GM21360 (cell line): ENCODE results near the gene DCTPP1.
A peak's percentile ranks its signal among the peaks of the same experiment; 100 is the strongest.

Experiments
- ATAC-seq: cut with Tn5 transposase; IDR thresholded peaks from one replicate; pipeline ENCODE4 v1.9.1; 2021; ENCODE audit warnings: mild to moderate bottlenecking, moderate library complexity; ENCODE audit not compliant: unreplicated experiment

DCTPP1 gene

GRCh38 chr16:30447512-30448226 is 17.8 kb upstream of the DCTPP1 start:
- no peak for ATAC-seq

DNA sequence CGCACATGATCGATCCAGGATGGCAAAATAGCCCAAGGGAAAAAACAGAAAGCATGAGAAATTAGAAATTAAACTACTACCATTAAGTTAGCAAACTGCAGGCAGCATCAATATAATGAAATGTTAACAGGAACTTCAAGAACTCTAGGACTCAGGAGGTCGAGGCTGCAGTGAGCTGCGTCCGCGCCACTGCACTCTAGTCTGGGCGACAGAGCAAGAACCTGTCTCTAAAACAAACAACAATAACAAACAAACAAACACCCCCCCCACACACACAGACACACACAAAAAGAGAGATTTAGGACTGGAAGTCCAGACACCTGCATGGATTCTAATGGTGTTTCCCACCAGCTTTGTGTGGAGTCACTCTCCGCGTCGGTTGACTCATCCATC is 16.4 kb upstream of the DCTPP1 start:
- ATAC-seq, result no peak

- peak; percentile 81 for ATAC-seq
These were observed 15.8 kb upstream of the DCTPP1 start, which contains the start of gene SEPHS2 for GRCh38 chr16:30445408-30446202. Gene SEPHS2, minus strand, starts transcription at chr16:30445874. Its CDS starts 147 bp downstream, at chr16:30445727.

GRCh38 chr16:30445149-30445407 is 15.2 kb upstream of the DCTPP1 start:
- ATAC-seq, result no peak

GRCh38 chr16:30444231-30445148 is 14.7 kb upstream of the DCTPP1 start:
- ATAC-seq, result no peak

DNA sequence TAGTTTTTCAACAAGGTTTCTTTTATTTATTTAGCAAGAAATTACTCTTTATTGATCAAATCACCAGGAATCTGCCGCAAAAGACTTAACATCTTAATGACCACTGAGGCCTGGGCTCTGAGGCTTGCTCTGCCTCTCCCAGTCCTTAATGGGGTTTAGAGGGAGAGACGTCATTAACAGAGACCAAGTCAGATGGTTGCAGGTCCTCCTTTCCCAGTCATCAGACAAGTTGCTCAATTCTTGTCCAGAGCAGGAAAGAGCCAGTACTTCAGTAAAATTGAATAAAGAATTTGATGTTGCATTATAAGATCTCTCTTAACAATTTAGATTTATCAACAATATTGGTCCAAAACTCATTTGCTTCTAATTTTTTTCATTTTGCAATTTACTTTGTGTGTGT is 13.8 kb upstream of the DCTPP1 start:
- no peak for ATAC-seq

GRCh38 chr16:30439720-30440348 is 10.0 kb upstream of the DCTPP1 start:
- no peak for ATAC-seq

DNA sequence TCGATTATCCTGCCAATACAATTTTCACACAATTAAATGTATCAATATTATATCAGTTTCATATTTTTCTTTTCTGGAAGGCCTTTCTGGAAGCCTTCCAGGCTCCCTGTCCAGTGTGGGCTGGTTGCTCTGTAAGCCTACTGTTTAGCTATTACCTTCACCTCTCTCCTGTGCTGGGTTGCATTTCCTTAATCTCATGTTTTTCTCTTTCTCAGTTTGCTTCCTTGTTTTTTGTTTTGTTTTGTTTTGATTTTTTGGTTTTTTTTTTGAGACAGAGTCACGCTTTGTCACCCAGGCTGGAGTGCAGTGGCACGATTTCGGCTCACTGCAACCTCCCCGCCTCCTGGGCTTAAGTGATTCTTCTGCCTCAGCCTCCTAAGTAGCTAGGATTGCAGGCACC is 9.0 kb upstream of the DCTPP1 start:
- ATAC-seq, result no peak

DNA sequence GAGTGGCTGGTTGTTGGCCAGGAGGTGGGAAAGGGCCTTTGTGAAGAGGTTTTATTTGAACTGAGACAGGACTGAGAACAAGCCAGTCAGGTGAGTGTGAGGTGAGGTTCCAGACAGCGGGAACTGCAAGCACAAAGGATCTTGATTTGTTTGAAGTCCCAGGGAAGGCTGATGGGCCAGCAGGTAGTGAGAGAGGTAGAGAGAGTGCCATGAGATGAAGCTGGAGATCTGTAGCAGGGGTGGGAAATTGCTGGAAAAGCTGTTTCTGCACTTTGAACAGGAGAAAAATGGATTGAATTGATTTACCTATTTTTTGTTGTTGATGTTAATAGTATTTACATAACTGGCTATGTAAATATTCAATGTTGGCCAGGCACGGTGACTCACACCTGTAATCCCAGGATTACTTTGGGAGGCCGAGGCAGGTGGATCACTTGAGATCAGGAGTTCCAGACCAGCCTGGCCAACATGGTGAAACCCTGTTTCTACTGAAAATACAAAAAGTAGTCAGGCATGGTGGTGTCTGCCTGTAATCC is 7.7 kb upstream of the DCTPP1 start:
- no peak for ATAC-seq

- ATAC-seq, result no peak
These were observed 5.0 kb upstream of the DCTPP1 start for GRCh38 chr16:30434852-30435251.

GRCh38 chr16:30430428-30430970 is 669 bp upstream of the DCTPP1 start:
- ATAC-seq, result peak; percentile 5

DNA sequence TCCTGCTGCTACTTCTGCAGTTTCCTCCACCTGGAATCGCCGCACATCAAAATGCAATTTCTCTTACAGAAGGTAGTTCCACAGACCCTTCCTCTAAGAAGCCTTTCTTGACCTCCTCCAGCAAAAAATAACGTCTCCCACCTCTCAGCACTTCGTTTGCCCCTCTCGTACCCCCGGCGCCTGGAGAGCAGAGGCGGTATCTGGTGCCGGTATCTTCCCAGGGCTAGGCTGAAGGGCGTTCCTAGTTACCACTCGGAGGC is 482 bp downstream of the DCTPP1 start:
- no peak for ATAC-seq

DNA sequence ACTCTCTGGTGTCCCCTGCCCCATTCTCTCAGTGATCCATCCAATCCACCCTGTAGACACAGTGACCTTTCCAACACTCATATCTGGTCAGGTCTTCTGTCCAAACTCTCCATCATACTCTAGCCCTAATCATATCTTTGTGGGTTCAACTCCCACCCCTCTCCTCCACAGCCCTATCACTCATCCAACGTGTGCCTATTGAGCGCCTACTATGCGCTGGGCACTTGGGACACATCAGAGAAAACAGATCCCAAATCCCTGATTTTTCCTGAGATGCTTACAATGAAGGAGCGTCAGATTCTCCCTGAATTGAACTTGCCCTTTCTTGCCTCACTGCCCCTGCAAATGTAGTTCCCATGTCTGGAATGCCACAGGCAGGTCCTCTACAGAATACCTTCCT is 1.8 kb downstream of the DCTPP1 start:
- no peak for ATAC-seq

DNA sequence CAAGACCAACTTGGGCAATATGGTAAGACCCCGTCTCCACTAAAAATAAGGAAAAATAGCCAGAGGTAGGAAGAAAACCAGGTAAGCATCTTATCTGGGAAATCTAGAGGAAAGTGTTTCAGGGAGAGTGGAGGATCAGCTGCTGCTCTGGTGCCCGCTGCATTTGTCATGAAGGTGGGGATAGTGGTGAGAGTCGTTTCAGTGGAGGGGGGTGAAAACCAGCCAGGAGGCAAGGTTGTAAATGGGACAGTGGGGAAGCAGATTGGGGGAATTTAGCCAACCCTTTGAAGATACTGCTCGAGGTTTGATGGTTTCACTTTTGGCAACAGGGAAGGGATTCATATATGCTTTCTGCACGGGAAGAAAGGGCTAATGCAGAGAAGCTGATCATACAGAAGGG is 8.8 kb downstream of the DCTPP1 start:
- ATAC-seq, result no peak

GRCh38 chr16:30418350-30419181 is 11.3 kb downstream of the DCTPP1 start:
- ATAC-seq, result no peak

GRCh38 chr16:30417529-30418349 is 12.1 kb downstream of the DCTPP1 start:
- peak; percentile 80 for ATAC-seq

DNA sequence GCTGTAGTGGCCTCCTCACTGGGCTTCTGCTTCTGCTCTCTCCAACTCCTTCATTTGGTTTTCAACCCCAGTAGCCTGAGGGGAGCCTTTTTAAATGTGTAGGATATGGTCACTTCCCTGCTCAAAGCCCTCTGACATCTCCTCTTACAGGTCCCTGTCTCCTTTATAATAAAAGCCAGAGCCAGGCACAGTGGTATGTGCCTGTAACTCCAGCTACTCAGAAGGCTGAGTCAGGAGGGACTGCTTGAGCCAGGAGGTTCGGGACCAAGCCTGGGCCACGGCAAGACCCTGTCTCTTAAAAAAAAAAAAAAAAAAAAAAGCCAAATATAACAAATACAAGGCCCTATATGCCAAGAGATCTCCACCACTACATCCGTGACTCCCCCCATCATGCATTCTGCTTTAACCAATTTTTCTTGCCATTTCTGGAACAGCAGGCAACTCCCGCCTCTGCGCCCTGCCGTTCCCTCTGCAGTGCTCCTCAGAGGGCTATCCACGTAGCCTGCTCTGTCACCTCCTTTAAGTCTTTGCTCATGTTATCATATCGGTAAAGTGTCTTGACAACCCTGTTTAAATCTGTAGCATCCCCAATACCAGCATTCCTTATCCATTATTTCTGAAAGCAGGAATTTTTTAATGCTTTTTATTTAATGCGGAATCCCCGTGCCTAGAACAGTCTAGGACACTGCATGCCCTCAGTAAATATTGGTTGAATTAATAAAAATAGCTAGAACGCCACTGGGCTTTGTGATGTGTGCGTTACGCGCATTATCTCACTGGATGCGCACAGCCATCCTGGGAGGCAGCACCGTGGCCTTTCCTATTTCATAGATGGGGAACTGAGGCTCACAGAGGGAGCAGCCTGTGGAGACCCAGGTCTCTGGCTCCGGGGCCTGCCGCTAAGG is 13.0 kb downstream of the DCTPP1 start:
- ATAC-seq, result no peak

- ATAC-seq, result no peak
These were observed 13.7 kb downstream of the DCTPP1 start for GRCh38 chr16:30416047-30416603.
